GM12878 (cell line): ENCODE results near the gene RRAGA. TPM values are rescaled to one million over a fixed set of nuclear protein-coding genes. Genes with fewer than 3 reads are reported as not detected.

Source experiments
- ATAC-seq: fragments of 200-7000 bp; cut with Tn5 transposase; 3 replicates; pipeline ENCODE4 v1.9.1; 2020; ENCODE audit warnings: mild to moderate bottlenecking, moderate library complexity
- BruUV-seq: library from RNA; stranded (reverse); fragments of 400-500 nt; replicated peaks from 2 replicates; lab custom pipeline; 2021; lab: Mats Ljungman, UMichigan
- CTCF ChIA-PET: fragments of 300-600 bp; sonication (Branson Sonifier 250); formaldehyde crosslinking; extraction: SDS; loops from one replicate; lab custom pipeline; 2021; ENCODE audit warnings: inconsistent platforms; lab: Yijun Ruan, JAX
- POLR2A ChIA-PET: fragments of 350-600 bp; formaldehyde crosslinking; extraction: SDS; loops from one replicate; lab custom pipeline; 2021; ENCODE audit warnings: inconsistent platforms; lab: Charles Lee
- RAD21 ChIA-PET: fragments of 300-600 bp; sonication (Branson Sonifier 250); formaldehyde crosslinking; loops from one replicate; lab custom pipeline; 2023; ENCODE audit warnings: antibody characterized with exemption; ENCODE audit not compliant: unreplicated experiment; lab: Charles Lee
- SMC1A ChIA-PET: fragments of 300-600 bp; sonication (Branson Sonifier 250); formaldehyde crosslinking; loops from one replicate; lab custom pipeline; 2023; ENCODE audit not compliant: unreplicated experiment, uncharacterized antibody; lab: Charles Lee
- DNase-seq: peaks from one replicate; pipeline ENCODE4 v3.0.0-alpha.2; 2011; ENCODE audit warnings: low read depth, low spot score
- FAIRE-seq: peaks from 3 replicates; lab custom pipeline; 2011; peaks lifted over from hg19 to GRCh38; lab: Jason Lieb, UNC
- H2AFZ ChIP-seq: 2 replicates; pipeline ENCODE4 v1.6.0; 2011; ENCODE audit warnings: low read depth, low read length, control low read depth; ENCODE audit not compliant: control insufficient read depth
- H3K27ac ChIP-seq: 2 replicates; pipeline ENCODE4 v1.5.1; 2011; ENCODE audit warnings: control low read depth; ENCODE audit not compliant: control insufficient read depth, insufficient read depth
- H3K27me3 ChIP-seq, 2 experiments: replicated peaks in 1 of 2; 2 replicates each; pipeline versions ENCODE4 v1.6.0 to v1.6.1; 2011; ENCODE audit warnings: low read length in 1 of 2; ENCODE audit not compliant: control insufficient read depth in 2 of 2, insufficient read depth in 2 of 2
- H3K36me3 ChIP-seq, 2 experiments: 2 replicates each; pipeline ENCODE4 v1.5.1; 2011; ENCODE audit warnings: low read length in 1 of 2; ENCODE audit not compliant: control insufficient read depth in 2 of 2, insufficient read depth in 2 of 2
- H3K4me1 ChIP-seq: 2 replicates; pipeline ENCODE4 v1.6.1; 2011; ENCODE audit warnings: mild to moderate bottlenecking, low read length, moderate library complexity, mixed read lengths; ENCODE audit not compliant: control insufficient read depth, insufficient read depth
- H3K4me2 ChIP-seq: 2 replicates; pipeline ENCODE4 v1.6.0; 2011; ENCODE audit warnings: control low read depth; ENCODE audit not compliant: control insufficient read depth, insufficient read depth
- H3K4me3 ChIP-seq: fragments of 200-600 bp; sonication (generic); 2 replicates; pipeline ENCODE4 v1.5.1; 2016
- H3K79me2 ChIP-seq: 2 replicates; pipeline ENCODE4 v1.6.0; 2011; ENCODE audit warnings: low read length; ENCODE audit not compliant: control insufficient read depth, insufficient read depth
- H3K9ac ChIP-seq: 2 replicates; pipeline ENCODE4 v1.8.0; 2011; ENCODE audit warnings: low read length, control low read depth, mixed read lengths; ENCODE audit not compliant: control insufficient read depth, insufficient read depth
- H3K9me3 ChIP-seq: replicated peaks from 3 replicates; pipeline ENCODE4 v1.5.1; 2011; ENCODE audit warnings: mild to moderate bottlenecking, low read length; ENCODE audit not compliant: control insufficient read depth, insufficient read depth
- H4K20me1 ChIP-seq: 2 replicates; pipeline ENCODE4 v1.6.0; 2011; ENCODE audit not compliant: control insufficient read depth, insufficient read depth
- BCL11A ChIP-seq: IDR thresholded peaks from 2 replicates; pipeline ENCODE4 v1.6.1; 2011; ENCODE audit warnings: low read depth, low read length
- BMI1 ChIP-seq: fragments of 450-650 bp; IDR thresholded peaks from 2 replicates; pipeline ENCODE4 v1.6.1; 2016; ENCODE audit warnings: mild to moderate bottlenecking, moderate library complexity, borderline replicate concordance
- CREB1 ChIP-seq: IDR thresholded peaks from 2 replicates; pipeline ENCODE4 v1.6.1; 2012; ENCODE audit warnings: low read depth, mild to moderate bottlenecking, inconsistent platforms
- CTCF ChIP-seq, 3 experiments: IDR thresholded peaks in 2 of 3; conservative IDR thresholded peaks in 1 of 3; 2 replicates each; pipeline ENCODE4 v1.5.1; 2011; ENCODE audit warnings: low read depth in 3 of 3, low read length in 3 of 3, mild to moderate bottlenecking in 3 of 3, control low read depth in 2 of 3, moderate library complexity in 2 of 3, inconsistent platforms in 1 of 3, mixed read lengths in 1 of 3; ENCODE audit not compliant: control insufficient read depth in 2 of 3, insufficient read depth in 1 of 3; ENCODE audit errors: extremely low read depth in 1 of 3
- DPF2 ChIP-seq: fragments of 450-650 bp; IDR thresholded peaks from 2 replicates; pipeline ENCODE4 v1.6.1; 2017; ENCODE audit warnings: mild to moderate bottlenecking
- EED ChIP-seq: sonication (generic); IDR thresholded peaks from 2 replicates; pipeline ENCODE4 v1.6.1; 2016; ENCODE audit warnings: antibody characterized with exemption, low read depth
- ESRRA ChIP-seq: IDR thresholded peaks from 2 replicates; pipeline ENCODE4 v1.6.1; 2012; ENCODE audit warnings: mild to moderate bottlenecking, low read length, improper control_type of control experiment
- IKZF1 ChIP-seq: fragments of 450-650 bp; conservative IDR thresholded peaks from 2 replicates; pipeline ENCODE4 v1.6.1; 2017; ENCODE audit warnings: antibody characterized with exemption, mild to moderate bottlenecking
- IKZF2 ChIP-seq, 2 experiments: fragments of 450-650 bp; IDR thresholded peaks; 2 replicates each; pipeline ENCODE4 v1.6.1; 2017; ENCODE audit warnings: mild to moderate bottlenecking in 2 of 2, moderate library complexity in 2 of 2
- IRF4 ChIP-seq: IDR thresholded peaks from 2 replicates; pipeline ENCODE4 v1.6.1; 2011; ENCODE audit warnings: low read depth, low read length
- JUNB ChIP-seq: IDR thresholded peaks from 2 replicates; pipeline ENCODE4 v1.6.1; 2016; ENCODE audit warnings: antibody characterized with exemption, mild to moderate bottlenecking
- MYB ChIP-seq: fragments of 150-350 bp; IDR thresholded peaks from 2 replicates; pipeline ENCODE4 v1.6.1; 2014; ENCODE audit warnings: mild to moderate bottlenecking, low read depth, low read length, borderline replicate concordance
- NR2F1 ChIP-seq: fragments of 450-650 bp; conservative IDR thresholded peaks from 2 replicates; pipeline ENCODE4 v1.6.1; 2017; ENCODE audit warnings: mild to moderate bottlenecking
- PML ChIP-seq: IDR thresholded peaks from 2 replicates; pipeline ENCODE4 v1.6.1; 2012; ENCODE audit warnings: low read length, inconsistent platforms
- RBBP5 ChIP-seq: fragments of 200-600 bp; sonication (generic); conservative IDR thresholded peaks from 2 replicates; pipeline ENCODE4 v1.6.1; 2016
- RUNX3 ChIP-seq: IDR thresholded peaks from 2 replicates; pipeline ENCODE4 v1.6.1; 2012; ENCODE audit warnings: low read length, inconsistent platforms
- ZNF24 ChIP-seq: fragments of 450-650 bp; IDR thresholded peaks from 2 replicates; pipeline ENCODE4 v1.6.1; 2017; ENCODE audit warnings: antibody characterized with exemption, mild to moderate bottlenecking
- WGBS: methylation state at CpG from one replicate; pipeline ENCODE4 v1.1.6; 2016; ENCODE audit warnings: low lambda C conversion rate; ENCODE audit not compliant: insufficient replicate concordance, insufficient coverage; ENCODE audit errors: missing lambda C conversion rate; 5-methylcytosine and 5-hydroxymethylcytosine counted together
- in situ Hi-C: fragments of 300-500 bp; cut with MboI; formaldehyde crosslinking; loops from 9 replicates; pipeline ENCODE4 v1.14.3; 2018; ENCODE audit warnings: mixed read lengths
- intact Hi-C: fragments of 100-400 bp; cut with micrococcal nuclease; formaldehyde crosslinking; loops from one replicate; pipeline ENCODE4 v1.14.2; 2022; ENCODE audit not compliant: unreplicated experiment
- polyA plus RNA-seq, 11 experiments: library from polyadenylated mRNA; depleted of rRNA in 4 of 11; unstranded in 6 of 11; stranded (reverse) in 5 of 11; fragments of >200 nt; fragmentation: Nextera tagmentation in 4 of 11; fragmentation: Illumina TruSeq in 1 of 11; extraction: Ambion mirVana in 4 of 11; extraction: Trizol in 1 of 11; gene quantifications; 1 replicate in 1 of 11; 2 replicates in 10 of 11; pipeline versions ENCODE4 v1.2.1 to v1.2.3, GENCODE V29; 2011 to 2016; ENCODE audit warnings: inconsistent platforms in 2 of 11, missing spikeins in 2 of 11, low read depth in 1 of 11
- total RNA-seq, 4 experiments: library from RNA; depleted of rRNA in 3 of 4; stranded (reverse); fragments of >200 nt in 3 of 4; fragmentation: Illumina TruSeq in 1 of 4; extraction: Trizol in 1 of 4; gene quantifications; 2 replicates each; pipeline versions ENCODE4 v1.2.1 to v1.2.3, GENCODE V29; 2013 to 2021

RRAGA gene
- total and polyA plus RNA-seq, 10 of the 15 experiments (the other 5 are each of a cell fraction or from before 2014, with no cell fraction given), result 10.1 to 74.6 (median 37.9) TPM

- H3K27me3 ChIP-seq, result no peaks in the 10 kb centered on the region; a peak in 1 of 4 replicates
- no peaks in the 10 kb centered on the region for H3K36me3 ChIP-seq
- H3K4me1 ChIP-seq, result peaks cover 3% of the 10 kb centered on the region; the same call in 1 of the 2 replicates
- DNase-seq, result no peak
- H3K9me3 ChIP-seq, result peaks cover 4% of the 10 kb centered on the region; the same call in 1 of the 3 replicates
- no TSS peak for BruUV-seq
- WGBS, result 22% methylated on average over 3 of the region's 5 CpGs
- no peaks in the 10 kb centered on the region for H3K79me2 ChIP-seq
- CTCF ChIA-PET, result interaction anchor here (0.8 kb wide), 1 partner anchor 9 kb away, joined by 3 read pairs; no protein-coding TSS in a partner anchor
- H3K4me2 ChIP-seq, result no peak overlapping the region
- RAD21 ChIA-PET, result no interaction called here
- TF ChIP-seq ZNF24, result no peak
- TF ChIP-seq MYB, result no peak
- no peak for TF ChIP-seq ESRRA
- no peak for TF ChIP-seq PML
- TF ChIP-seq BCL11A, result no peak
- POLR2A ChIA-PET, result interaction anchor here (0.7 kb wide), 1 partner anchor 26 kb away, joined by 3 read pairs; the partner anchor contains the start of gene RRAGA
- ATAC-seq, result no peak
- no peaks in the 10 kb centered on the region for H4K20me1 ChIP-seq
- H2AFZ ChIP-seq, result no peak overlapping the region
- H3K4me3 ChIP-seq, result no peak overlapping the region
- H3K27ac ChIP-seq, result no peak overlapping the region
- SMC1A ChIA-PET, result interaction anchor here (1.8 kb wide), 1 partner anchor 28 kb away, joined by 4 read pairs; no protein-coding TSS in a partner anchor
- intact Hi-C loops (loop anchor here (10.0 kb wide), 2 partner anchors 198 to 228 kb away; no protein-coding TSS in a partner anchor), in situ Hi-C loops (no loop called here)
- no peak overlapping the region for H3K9ac ChIP-seq
- FAIRE-seq, result no peak
These were observed 26.1 kb upstream of the RRAGA start for GRCh38 chr9:19023078-19023477.

GRCh38 chr9:19026375-19026774, 22.9 kb upstream of the RRAGA start:
- BruUV-seq, result no TSS peak
- Histone ChIP-seq H3K36me3 (no peaks in the 10 kb centered on the region), H4K20me1 (no peaks in the 10 kb centered on the region), H3K4me3 (no peak overlapping the region), H2AFZ (no peak overlapping the region), H3K9me3 (peaks cover 4% of the 10 kb centered on the region; the same call in 1 of the 3 replicates), H3K4me2 (no peak overlapping the region), H3K79me2 (no peaks in the 10 kb centered on the region), H3K9ac (no peak overlapping the region), H3K4me1 (peaks cover 3% of the 10 kb centered on the region; the same call in 1 of the 2 replicates), H3K27me3 (no peaks in the 10 kb centered on the region), H3K27ac (no peak overlapping the region)
- ATAC-seq (0 out of 3 replicates have a peak, but pooled peaks have one; percentile 23), FAIRE-seq (no peak), DNase-seq (no peak)
- SMC1A ChIA-PET, result interaction anchor here (0.7 to 4.8 kb wide), 11 partner anchors 13 to 1215 kb away, joined by 3 to 30 read pairs (median 3); no protein-coding TSS in a partner anchor
- in situ Hi-C loops, result loop anchor here (5.0 to 25.0 kb wide), 2 partner anchors 764 to 1214 kb away; no protein-coding TSS in a partner anchor
- RAD21 ChIA-PET, result interaction anchor here (0.9 to 5.2 kb wide), 10 partner anchors 12 to 772 kb away, joined by 3 to 38 read pairs (median 4); partner anchors contain the start of gene RRAGA
- intact Hi-C loops, result loop anchor here (5.0 to 10.0 kb wide), 3 partner anchors 202 to 584 kb away; no protein-coding TSS in a partner anchor
- 13% methylated on average over 6 of the region's 6 CpGs for WGBS
- POLR2A ChIA-PET, result no interaction called here
- CTCF ChIA-PET, result interaction anchor here (0.6 to 5.4 kb wide), 22 partner anchors 8 to 1215 kb away, joined by 3 to 70 read pairs (median 4); no protein-coding TSS in a partner anchor
- peak; percentile 78; the same call in 1 of the 2 replicates for TF ChIP-seq IKZF1
- TF ChIP-seq CTCF (IDR thresholded peaks at IDR 0.05 in 2 of 3, conservative IDR thresholded peaks at IDR 0.05 in 1 of 3; ENCODE audit: control insufficient read depth in 2 of 3, extremely low read depth in 1 of 3, insufficient read depth in 1 of 3, low read depth in 3 of 3, low read length in 3 of 3), result no peak
- TF ChIP-seq BMI1, result peak; percentile 46; the same call in 1 of the 2 replicates
- TF ChIP-seq JUNB, result peak; percentile 69
- TF ChIP-seq CREB1, result no peak
- peak; percentile 67; the same call in 1 of the 2 replicates for TF ChIP-seq EED
- peak; percentile 67 to 72; a peak in 3 of 4 replicates for TF ChIP-seq IKZF2 (IDR thresholded peaks at IDR 0.05)
- TF ChIP-seq IRF4, result no peak
- no peak for TF ChIP-seq RBBP5
- TF ChIP-seq RUNX3, result peak; percentile 82
- TF ChIP-seq NR2F1, result peak; percentile 59
- peak; percentile 36; the same call in 1 of the 2 replicates for TF ChIP-seq DPF2
